H1 (cell line): ENCODE measurements around the gene EIF5A2. TPM values are rescaled to one million over a fixed set of nuclear protein-coding genes. Genes with fewer than 3 reads are reported as not detected.

Source experiments
- CTCF ChIA-PET: fragments of 300-600 bp; sonication (Branson Sonifier 250); formaldehyde crosslinking; loops from one replicate; lab custom pipeline; 2021; ENCODE audit not compliant: partially characterized antibody; lab: Charles Lee
- POLR2A ChIA-PET: fragments of 300-600 bp; sonication (Branson Sonifier 250); formaldehyde crosslinking; loops from one replicate; lab custom pipeline; 2021; ENCODE audit warnings: inconsistent platforms; ENCODE audit not compliant: partially characterized antibody; lab: Charles Lee
- DNase-seq, 2 experiments: peaks; one replicate each; pipeline versions ENCODE4 v3.0.0 to v3.0.0-alpha.2; 2010 to 2022; ENCODE audit warnings: low spot score in 2 of 2, low read depth in 1 of 2, mixed read lengths in 1 of 2
- FAIRE-seq: peaks from 2 replicates; lab custom pipeline; 2011; peaks lifted over from hg19 to GRCh38; lab: Jason Lieb, UNC
- H2AFZ ChIP-seq: 2 replicates; pipeline ENCODE4 v1.8.1; 2012; ENCODE audit warnings: low read length, inconsistent platforms
- H2AK5ac ChIP-seq: 2 replicates; pipeline ENCODE4 v1.6.1; 2013; ENCODE audit warnings: low read depth, low read length
- H2BK120ac ChIP-seq: replicated peaks from 2 replicates; pipeline ENCODE3; 2013; ENCODE audit warnings: low read depth, low read length, inconsistent platforms
- H2BK12ac ChIP-seq: 2 replicates; pipeline ENCODE4 v1.6.1; 2013; ENCODE audit warnings: low read depth, low read length
- H2BK15ac ChIP-seq: 2 replicates; pipeline ENCODE4 v1.6.1; 2013; ENCODE audit warnings: low read length
- H2BK20ac ChIP-seq: 2 replicates; pipeline ENCODE4 v1.6.1; 2013; ENCODE audit warnings: low read length
- H2BK5ac ChIP-seq: 2 replicates; pipeline ENCODE4 v1.6.1; 2013; ENCODE audit warnings: low read depth, low read length
- H3K14ac ChIP-seq: 2 replicates; pipeline ENCODE4 v1.6.1; 2013; ENCODE audit warnings: inconsistent platforms; ENCODE audit not compliant: insufficient read length
- H3K18ac ChIP-seq: 2 replicates; pipeline ENCODE4 v1.6.1; 2013; ENCODE audit warnings: low read length; ENCODE audit errors: extremely low read depth
- H3K23ac ChIP-seq: 2 replicates; pipeline ENCODE4 v1.6.1; 2013; ENCODE audit warnings: inconsistent platforms; ENCODE audit not compliant: insufficient read length
- H3K23me2 ChIP-seq: 2 replicates; pipeline ENCODE4 v1.6.1; 2013; ENCODE audit warnings: low read depth, low read length
- H3K27ac ChIP-seq: 2 replicates; pipeline ENCODE4 v1.6.1; 2011; ENCODE audit warnings: low read depth, low read length, inconsistent platforms
- H3K27me3 ChIP-seq, 4 experiments: replicated peaks in 1 of 4; 1 replicate in 1 of 4; 2 replicates in 3 of 4; pipeline versions ENCODE4 v1.6.1 to v1.8.1; 2011 to 2013; ENCODE audit warnings: low read length in 3 of 4, mild to moderate bottlenecking in 3 of 4, inconsistent platforms in 2 of 4, mixed read lengths in 2 of 4, moderate library complexity in 1 of 4; ENCODE audit not compliant: control insufficient read depth in 3 of 4, insufficient read depth in 3 of 4; ENCODE audit errors: extremely low read depth in 1 of 4
- H3K36me3 ChIP-seq, 4 experiments: 2 replicates each; pipeline versions ENCODE4 v1.6.1 to v1.8.1; 2011 to 2013; ENCODE audit warnings: mild to moderate bottlenecking in 4 of 4, low read length in 3 of 4, moderate library complexity in 2 of 4, control low read depth in 1 of 4, inconsistent platforms in 1 of 4; ENCODE audit not compliant: insufficient read depth in 4 of 4, control insufficient read depth in 2 of 4
- H3K4ac ChIP-seq: replicated peaks from 2 replicates; pipeline ENCODE3; 2013; ENCODE audit warnings: low read length, low read depth, mixed read lengths, inconsistent platforms; ENCODE audit not compliant: insufficient read length
- H3K4me1 ChIP-seq, 4 experiments: replicated peaks in 1 of 4; 1 replicate in 1 of 4; 2 replicates in 3 of 4; pipeline versions ENCODE4 v1.6.1 to v1.8.1; 2011 to 2013; ENCODE audit warnings: low read length in 3 of 4, inconsistent platforms in 2 of 4, mixed read lengths in 1 of 4; ENCODE audit not compliant: insufficient read depth in 4 of 4, control insufficient read depth in 3 of 4
- H3K4me2 ChIP-seq, 2 experiments: 2 replicates each; pipeline versions ENCODE4 v1.6.1 to v1.8.1; 2011 to 2013; ENCODE audit warnings: low read depth in 2 of 2, low read length in 2 of 2, control low read depth in 1 of 2, inconsistent platforms in 1 of 2, mild to moderate bottlenecking in 1 of 2; ENCODE audit not compliant: insufficient read depth in 1 of 2
- H3K4me3 ChIP-seq, 4 experiments: fragments of 200-600, 300-600 bp in 1 of 4; sonication (generic), shearing (Covaris generic), sonication (Bioruptor Twin) in 1 of 4; 2 replicates each; pipeline versions ENCODE4 v1.5.1 to v1.8.1; 2011 to 2016; ENCODE audit warnings: low read length in 4 of 4, low read depth in 3 of 4, control low read depth in 2 of 4, inconsistent platforms in 2 of 4, mild to moderate bottlenecking in 2 of 4, mixed read lengths in 1 of 4, moderate library complexity in 1 of 4; ENCODE audit not compliant: insufficient read depth in 2 of 4; ENCODE audit errors: extremely low read depth in 1 of 4
- H3K56ac ChIP-seq: replicated peaks from 2 replicates; pipeline ENCODE3; 2013; ENCODE audit warnings: low read depth, mild to moderate bottlenecking, mixed read lengths, low read length, inconsistent platforms; ENCODE audit not compliant: insufficient read length
- H3K79me1 ChIP-seq: 2 replicates; pipeline ENCODE4 v1.6.1; 2013; ENCODE audit warnings: low read depth, low read length, control low read depth
- H3K79me2 ChIP-seq, 2 experiments: 2 replicates each; pipeline versions ENCODE4 v1.6.1 to v1.8.1; 2012 to 2013; ENCODE audit warnings: low read length in 2 of 2, mild to moderate bottlenecking in 2 of 2, inconsistent platforms in 1 of 2; ENCODE audit not compliant: insufficient read depth in 2 of 2, control insufficient read depth in 1 of 2
- H3K9ac ChIP-seq, 4 experiments: replicated peaks in 1 of 4; 1 replicate in 1 of 4; 2 replicates in 3 of 4; pipeline versions ENCODE4 v1.6.1 to v1.8.1; 2011 to 2013; ENCODE audit warnings: low read depth in 3 of 4, low read length in 3 of 4, control low read depth in 2 of 4, mild to moderate bottlenecking in 2 of 4, moderate library complexity in 2 of 4, inconsistent platforms in 1 of 4; ENCODE audit errors: extremely low read depth in 1 of 4
- H3K9me3 ChIP-seq, 2 experiments: 2 replicates each; pipeline versions ENCODE4 v1.6.1 to v1.8.1; 2012 to 2013; ENCODE audit warnings: mild to moderate bottlenecking in 2 of 2, moderate library complexity in 2 of 2, control low read depth in 1 of 2, inconsistent platforms in 1 of 2, low read depth in 1 of 2, low read length in 1 of 2, mixed read lengths in 1 of 2; ENCODE audit not compliant: insufficient read depth in 2 of 2
- H4K20me1 ChIP-seq, 2 experiments: replicated peaks in 1 of 2; 2 replicates each; pipeline versions ENCODE3 to v1.8.1; 2011 to 2013; ENCODE audit warnings: inconsistent platforms in 2 of 2, low read length in 2 of 2, mild to moderate bottlenecking in 1 of 2; ENCODE audit not compliant: insufficient read depth in 2 of 2, control insufficient read depth in 1 of 2
- H4K5ac ChIP-seq: 2 replicates; pipeline ENCODE4 v1.6.1; 2013; ENCODE audit warnings: low read length, low read depth, mixed read lengths, inconsistent platforms; ENCODE audit not compliant: insufficient read length
- H4K8ac ChIP-seq: 2 replicates; pipeline ENCODE4 v1.8.0; 2013; ENCODE audit warnings: mild to moderate bottlenecking, moderate library complexity, low read length, inconsistent platforms; ENCODE audit not compliant: insufficient read depth; ENCODE audit errors: extremely low read depth
- H4K91ac ChIP-seq: replicated peaks from 2 replicates; pipeline ENCODE3; 2013; ENCODE audit warnings: low read length, mixed read lengths, inconsistent platforms; ENCODE audit not compliant: insufficient read length
- CBX8 ChIP-seq: fragments of 300-800, 300-1000 bp; sonication (generic); IDR thresholded peaks from 2 replicates; pipeline ENCODE4 v1.7.1; 2016; ENCODE audit warnings: low read depth, low read length, borderline replicate concordance
- RAD21 ChIP-seq, 2 experiments: IDR thresholded peaks in 1 of 2; conservative IDR thresholded peaks in 1 of 2; 2 replicates each; pipeline ENCODE4 v1.6.1; 2011; ENCODE audit warnings: low read depth in 2 of 2, low read length in 2 of 2, improper control_type of control experiment in 1 of 2, inconsistent platforms in 1 of 2, mild to moderate bottlenecking in 1 of 2, moderate library complexity in 1 of 2
- SP2 ChIP-seq: IDR thresholded peaks from 2 replicates; pipeline ENCODE4 v1.6.1; 2012; ENCODE audit warnings: mild to moderate bottlenecking, low read length, inconsistent platforms
- TCF12 ChIP-seq: IDR thresholded peaks from 2 replicates; pipeline ENCODE4 v1.6.1; 2011; ENCODE audit warnings: low read depth, mild to moderate bottlenecking, low read length
- WGBS, 2 experiments: shearing (Covaris generic) in 1 of 2; methylation state at CpG; one replicate each; pipeline versions ENCODE4 v1.1.6 to v1.1.7; 2013 to 2015; ENCODE audit warnings: low lambda C conversion rate in 2 of 2, mixed read lengths in 2 of 2, inconsistent platforms in 1 of 2, low coverage in 1 of 2, missing lambda C conversion rate in 1 of 2; ENCODE audit not compliant: insufficient replicate concordance in 2 of 2, insufficient coverage in 1 of 2, insufficient read length in 1 of 2; ENCODE audit errors: extremely low coverage in 1 of 2, missing lambda C conversion rate in 1 of 2; 5-methylcytosine and 5-hydroxymethylcytosine counted together
- polyA plus RNA-seq, 7 experiments: library from polyadenylated mRNA; depleted of rRNA in 3 of 7; stranded (reverse) in 5 of 7; unstranded in 2 of 7; fragments of >200 nt in 5 of 7; fragments of 200-250 nt in 2 of 7; gene quantifications; 1 replicate in 5 of 7; 2 replicates in 1 of 7; 4 replicates in 1 of 7; pipeline versions ENCODE4 v1.2.1 to v1.2.3, GENCODE V29; 2011 to 2013; ENCODE audit warnings: missing spikeins in 2 of 7, mixed read lengths in 2 of 7
- total RNA-seq: library from RNA; stranded (reverse); fragmentation: NEBNext Ultra II Directional; extraction: Animal tissue kit (Norgen Biotek cat#: 25700); gene quantifications from 2 replicates; pipeline ENCODE4 v1.2.1, GENCODE V29; 2021
- TF ChIP-seq, protein P1 (sequence below), 3 experiments: IDR thresholded peaks; 1 replicate in 2 of 3; 2 replicates in 1 of 3; pipeline versions ENCODE4 v1.5.1 to v1.6.1; 2011; ENCODE audit warnings: low read length in 3 of 3, mild to moderate bottlenecking in 3 of 3, inconsistent platforms in 2 of 3, low read depth in 1 of 3, moderate library complexity in 1 of 3; ENCODE audit not compliant: insufficient read depth in 1 of 3; ENCODE audit errors: control extremely low read depth in 1 of 3
- TF ChIP-seq, protein P2 (sequence below): IDR thresholded peaks from 2 replicates; pipeline ENCODE4 v1.6.1; 2012; ENCODE audit warnings: inconsistent platforms

The EIF5A2 gene
- total and polyA plus RNA-seq, 2 of the 8 experiments (the other 6 are each of a cell fraction or from before 2014, with no cell fraction given), result 1.5 to 15.0 TPM

DNA sequence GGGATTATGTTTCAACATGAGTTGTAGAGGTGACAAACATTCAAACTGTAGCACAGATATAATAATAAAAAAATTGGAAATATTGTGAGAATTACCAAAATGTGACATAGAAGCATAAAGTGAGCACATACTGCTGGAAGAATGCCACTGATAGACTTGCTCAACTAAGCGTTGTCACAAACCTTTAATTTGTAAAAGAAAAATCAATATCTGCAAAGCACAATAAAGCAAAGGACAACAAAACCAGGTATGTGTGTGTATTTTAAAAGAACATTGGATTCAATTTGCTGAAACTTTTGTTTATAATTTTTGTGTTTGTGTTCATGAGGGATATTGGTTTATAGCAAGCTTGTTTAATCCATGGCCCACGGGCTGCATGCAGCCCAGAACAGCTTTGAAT is 40.8 kb upstream of the EIF5A2 start:
- Histone ChIP-seq H3K18ac (no peak overlapping the region), H3K23me2 (no peaks in the 10 kb centered on the region), H2AFZ (no peak overlapping the region), H3K9ac (no peak overlapping the region), H2AK5ac (no peak overlapping the region), H4K8ac (no peak overlapping the region), H3K4me2 (no peak overlapping the region), H3K23ac (no peak overlapping the region), H4K91ac (no peak overlapping the region), H3K79me1 (no peaks in the 10 kb centered on the region), H4K5ac (no peak overlapping the region), H2BK5ac (no peak overlapping the region), H2BK120ac (no peak overlapping the region), H4K20me1 (no peaks in the 10 kb centered on the region), H3K4me3 (no peak overlapping the region), H2BK15ac (no peak overlapping the region), H3K4me1 (peaks cover 0 to 4% (median 0%) of the 10 kb centered on the region in 4 experiments; a peak in 1 of 7 replicates), H3K27ac (no peak overlapping the region), H2BK12ac (no peak overlapping the region), H2BK20ac (no peak overlapping the region), H3K14ac (no peak overlapping the region)
- WGBS, 2 experiments, result 93% methylated on average over 2 of the region's 2 CpGs; no CpG with 5 or more reads in 1 of the 2 experiments
- FAIRE-seq, result no peak
- POLR2A ChIA-PET, result no interaction called here
- DNase-seq, result no peak
- CTCF ChIA-PET, result no interaction called here
- TF ChIP-seq RAD21 (IDR thresholded peaks at IDR 0.05 in 1 of 2, conservative IDR thresholded peaks at IDR 0.05 in 1 of 2; ENCODE audit: low read depth in 2 of 2, low read length in 2 of 2), result no peak
- no peak for TF ChIP-seq TCF12
- TF ChIP-seq, protein P1, sequence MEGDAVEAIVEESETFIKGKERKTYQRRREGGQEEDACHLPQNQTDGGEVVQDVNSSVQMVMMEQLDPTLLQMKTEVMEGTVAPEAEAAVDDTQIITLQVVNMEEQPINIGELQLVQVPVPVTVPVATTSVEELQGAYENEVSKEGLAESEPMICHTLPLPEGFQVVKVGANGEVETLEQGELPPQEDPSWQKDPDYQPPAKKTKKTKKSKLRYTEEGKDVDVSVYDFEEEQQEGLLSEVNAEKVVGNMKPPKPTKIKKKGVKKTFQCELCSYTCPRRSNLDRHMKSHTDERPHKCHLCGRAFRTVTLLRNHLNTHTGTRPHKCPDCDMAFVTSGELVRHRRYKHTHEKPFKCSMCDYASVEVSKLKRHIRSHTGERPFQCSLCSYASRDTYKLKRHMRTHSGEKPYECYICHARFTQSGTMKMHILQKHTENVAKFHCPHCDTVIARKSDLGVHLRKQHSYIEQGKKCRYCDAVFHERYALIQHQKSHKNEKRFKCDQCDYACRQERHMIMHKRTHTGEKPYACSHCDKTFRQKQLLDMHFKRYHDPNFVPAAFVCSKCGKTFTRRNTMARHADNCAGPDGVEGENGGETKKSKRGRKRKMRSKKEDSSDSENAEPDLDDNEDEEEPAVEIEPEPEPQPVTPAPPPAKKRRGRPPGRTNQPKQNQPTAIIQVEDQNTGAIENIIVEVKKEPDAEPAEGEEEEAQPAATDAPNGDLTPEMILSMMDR (IDR thresholded peaks at IDR 0.05; ENCODE audit: control extremely low read depth in 1 of 3, insufficient read depth in 1 of 3, low read depth in 1 of 3, low read length in 3 of 3), result no peak
- TF ChIP-seq SP2, result no peak
- TF ChIP-seq, protein P2, sequence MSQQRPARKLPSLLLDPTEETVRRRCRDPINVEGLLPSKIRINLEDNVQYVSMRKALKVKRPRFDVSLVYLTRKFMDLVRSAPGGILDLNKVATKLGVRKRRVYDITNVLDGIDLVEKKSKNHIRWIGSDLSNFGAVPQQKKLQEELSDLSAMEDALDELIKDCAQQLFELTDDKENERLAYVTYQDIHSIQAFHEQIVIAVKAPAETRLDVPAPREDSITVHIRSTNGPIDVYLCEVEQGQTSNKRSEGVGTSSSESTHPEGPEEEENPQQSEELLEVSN, result no peak
- no peak for TF ChIP-seq CBX8
- TF ChIP-seq, all 59 proteins: peak for 0
- Histone ChIP-seq H3K4ac (no peak overlapping the region), H3K36me3 (no peaks in the 10 kb centered on the region; a peak in 1 of 8 replicates), H3K56ac (no peak overlapping the region), H3K27me3 (no peaks in the 10 kb centered on the region), H3K79me2 (no peaks in the 10 kb centered on the region), H3K9me3 (peaks cover 12% of the 10 kb centered on the region in 2 experiments; a peak in 3 of 4 replicates)
